GM18868 (cell line): ENCODE data around the gene ILDR2.
"Not testable (repeated sequence)": the region's sequence is repeated elsewhere in the genome, so short reads cannot be mapped to it uniquely, and the experiment has no call there.

Experiments
- ATAC-seq: cut with Tn5 transposase; IDR thresholded peaks from one replicate; pipeline ENCODE4 v1.9.1; 2021; ENCODE audit warnings: mild to moderate bottlenecking, moderate library complexity; ENCODE audit not compliant: unreplicated experiment

ILDR2 gene

GRCh38 chr1:166889776-166890175, 85.6 kb downstream of the ILDR2 start:
- ATAC-seq: no peak

- ATAC-seq: no peak
Measured at GRCh38 chr1:166888373-166889111, 86.8 kb downstream of the ILDR2 start.

- ATAC-seq: no peak
Measured at GRCh38 chr1:166884971-166885370, 90.4 kb downstream of the ILDR2 start.

DNA sequence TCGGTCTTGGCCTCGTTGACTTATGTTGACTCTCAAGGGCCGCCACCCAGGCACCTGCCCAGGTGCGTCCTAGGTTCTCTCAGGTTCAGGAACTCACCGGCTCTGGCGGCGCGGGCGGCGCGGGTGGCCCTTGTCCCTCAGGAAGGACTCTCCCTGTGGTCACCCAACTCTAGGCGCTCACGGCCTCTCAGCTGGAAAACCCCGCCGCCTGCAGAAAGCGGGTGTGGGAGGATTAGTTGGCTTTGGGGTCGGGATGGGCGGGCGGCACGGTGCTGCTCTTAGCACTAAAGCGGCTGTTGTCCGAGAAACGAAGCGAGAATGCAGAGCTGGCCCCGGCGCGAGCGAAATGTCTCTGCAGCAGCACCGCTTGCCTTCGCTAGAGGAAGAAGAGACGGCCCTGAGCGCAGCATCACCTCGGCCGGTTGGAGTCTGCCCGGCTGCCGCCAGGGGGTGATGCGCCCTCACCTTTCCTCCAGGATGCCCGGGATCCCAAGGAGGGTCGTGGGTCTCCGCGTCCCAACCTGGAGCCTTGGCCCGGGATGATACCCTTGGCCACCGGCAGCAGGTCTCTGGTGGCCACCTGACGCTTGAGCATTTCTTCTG, 91.2 kb downstream of the ILDR2 start:
- ATAC-seq: no peak

GRCh38 chr1:166882893-166883292, 92.4 kb downstream of the ILDR2 start:
- no peak for ATAC-seq

DNA sequence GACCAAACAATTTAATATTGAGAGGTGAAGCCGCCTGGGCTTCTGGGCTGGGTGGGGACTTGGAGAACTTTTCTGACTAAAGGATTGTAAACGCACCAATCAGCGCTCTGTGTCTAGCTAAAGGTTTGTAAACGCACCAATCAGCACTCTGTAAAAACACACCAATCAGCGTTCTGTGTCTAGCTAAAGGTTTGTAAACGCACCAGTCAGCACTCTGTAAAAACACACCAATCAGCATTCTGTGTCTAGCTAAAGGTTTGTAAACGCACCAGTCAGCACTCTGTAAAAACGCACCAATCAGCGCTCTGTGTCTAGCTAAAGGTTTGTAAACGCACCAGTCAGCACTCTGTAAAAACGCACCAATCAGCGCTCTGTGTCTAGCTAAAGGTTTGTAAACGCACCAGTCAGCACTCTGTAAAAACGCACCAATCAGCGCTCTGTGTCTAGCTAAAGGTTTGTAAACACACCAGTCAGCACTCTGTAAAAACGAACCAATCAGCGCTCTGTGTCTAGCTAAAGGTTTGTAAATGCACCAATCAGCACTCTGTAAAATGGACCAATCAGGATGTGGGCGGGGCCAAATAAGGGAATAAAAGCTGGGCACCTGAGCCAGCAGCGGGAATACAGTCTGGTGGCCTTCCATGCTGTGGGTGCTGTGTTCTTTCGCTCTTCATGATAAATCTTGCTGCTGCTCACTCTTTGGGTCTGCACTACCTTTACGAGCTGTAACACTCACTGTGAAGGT, 97.0 kb downstream of the ILDR2 start:
- ATAC-seq: not testable (repeated sequence)

DNA sequence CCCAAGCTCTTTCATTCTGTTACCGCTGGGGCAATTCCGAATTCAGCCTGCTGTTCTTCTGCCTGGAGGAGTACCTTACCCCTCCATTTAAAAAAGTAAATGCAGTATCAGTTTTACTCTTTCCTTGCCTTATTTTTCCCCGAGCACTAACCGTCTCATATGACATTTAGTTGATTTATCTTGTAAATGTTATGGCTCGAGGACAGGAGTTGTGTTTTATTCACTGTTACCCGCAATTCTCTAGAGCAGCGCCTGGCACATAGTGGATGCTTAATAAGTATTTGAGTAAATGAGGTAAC, 98.9 kb downstream of the ILDR2 start:
- ATAC-seq: peak; percentile 1

- ATAC-seq: peak; percentile 86
Measured at GRCh38 chr1:166875734-166876539, 99.4 kb downstream of the ILDR2 start, which contains the start of gene TADA1. TSS of gene TADA1 (minus strand) at chr1:166876264. CDS start at chr1:166876233, 31 bp downstream.

DNA sequence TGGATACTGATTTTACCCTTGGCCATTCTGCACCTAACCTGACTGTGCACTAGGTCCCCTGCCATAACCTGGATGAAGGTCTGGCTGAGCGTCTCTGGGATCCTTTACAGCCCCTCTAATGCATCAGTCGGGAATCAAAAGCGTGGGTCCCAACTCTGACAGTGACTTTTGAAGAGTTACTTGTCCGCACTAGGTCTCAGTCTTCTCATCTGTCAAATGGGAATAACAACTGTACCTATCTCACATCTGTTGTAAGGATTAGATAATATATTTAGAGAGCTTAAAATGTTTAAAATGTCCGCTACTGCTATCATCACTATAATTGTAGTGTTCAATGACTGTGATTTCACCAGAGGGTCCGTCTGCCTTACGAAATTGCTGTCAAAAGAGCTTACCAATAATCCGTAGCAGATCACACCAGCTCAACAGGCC, 100.0 kb downstream of the ILDR2 start:
- no peak for ATAC-seq

GRCh38 chr1:166874464-166874863, 100.9 kb downstream of the ILDR2 start:
- ATAC-seq: no peak

DNA sequence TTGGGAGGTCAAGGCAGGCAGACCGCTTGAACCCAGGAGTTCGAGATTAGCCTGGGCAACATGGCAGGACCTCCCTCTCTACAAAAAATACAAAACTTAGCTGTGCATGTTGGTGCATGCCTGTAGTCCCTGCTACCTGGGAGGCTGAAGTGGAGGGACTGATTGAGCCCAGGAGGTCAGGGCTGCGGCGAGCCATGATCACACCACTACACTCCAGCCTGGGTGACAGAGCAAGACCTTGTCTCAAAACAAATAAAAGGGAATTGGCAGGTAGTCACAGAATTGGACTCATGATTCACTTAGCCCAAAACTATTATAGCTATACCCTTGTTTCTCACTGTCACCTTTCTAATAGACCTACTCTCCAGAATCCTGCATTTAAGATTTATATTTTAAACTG, 104.8 kb downstream of the ILDR2 start:
- no peak for ATAC-seq

- peak; percentile 85 for ATAC-seq
Measured at GRCh38 chr1:166869318-166870099, 105.8 kb downstream of the ILDR2 start.

- no peak for ATAC-seq
Measured at GRCh38 chr1:166868639-166869038, 106.7 kb downstream of the ILDR2 start.

GRCh38 chr1:166865926-166866325, 109.4 kb downstream of the ILDR2 start:
- ATAC-seq: no peak

- ATAC-seq: peak; percentile 64
Measured at GRCh38 chr1:166859597-166859996, 115.7 kb downstream of the ILDR2 start.

DNA sequence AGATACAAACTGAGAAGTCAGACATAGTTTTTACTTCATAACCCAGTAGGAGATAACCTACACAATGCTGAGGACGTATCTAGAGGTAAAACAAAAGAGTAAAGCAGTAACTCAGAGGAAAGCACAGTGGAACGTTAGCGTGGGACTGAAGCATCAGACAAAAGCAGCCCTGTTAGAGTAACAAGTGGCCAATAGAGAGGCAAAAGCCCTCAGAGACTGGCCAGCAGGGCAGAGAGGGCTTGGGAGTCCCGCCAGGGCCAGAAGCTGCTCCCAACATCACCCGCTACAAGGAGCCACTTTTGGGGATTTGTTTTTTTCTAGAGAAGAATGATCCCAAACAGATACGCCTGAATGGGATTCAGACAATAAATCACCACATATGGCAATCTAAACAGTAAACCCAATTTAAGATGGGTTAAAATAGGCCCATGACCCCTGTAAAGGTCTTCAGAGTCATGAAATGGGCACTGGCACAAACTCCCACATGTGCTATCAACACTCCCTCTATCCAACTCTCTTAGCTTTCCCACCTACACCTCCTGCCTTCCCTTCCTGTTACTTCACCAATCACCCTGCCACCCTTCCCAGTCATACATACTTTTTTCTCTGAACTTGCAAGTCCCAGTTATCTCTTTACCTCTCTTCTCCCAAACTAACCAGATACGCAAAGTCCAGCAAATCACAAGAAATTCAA, 116.5 kb downstream of the ILDR2 start:
- no peak for ATAC-seq
